Activated CD4-positive, alpha-beta T cell treated with anti-CD3 and anti-CD28 coated beads, Interleukin-2, amount 10 ng/mL, durations not matched to agents 7 days and 5 days (primary cell): ENCODE data around the gene TMCC3. TPM values are rescaled to one million over a fixed set of nuclear protein-coding genes. Genes with fewer than 3 reads are reported as not detected.

Experiments used
- CTCF ChIA-PET: fragments of 350-600 bp; sonication (Branson Sonifier 250); formaldehyde crosslinking; loops from one replicate; lab custom pipeline; 2021; ENCODE audit warnings: antibody characterized with exemption; lab: Charles Lee
- POLR2A ChIA-PET: fragments of 350-600 bp; sonication (Branson Sonifier 250); formaldehyde crosslinking; loops from one replicate; lab custom pipeline; 2021; ENCODE audit warnings: antibody characterized with exemption; lab: Charles Lee
- DNase-seq: peaks from one replicate; pipeline ENCODE4 v3.0.0-alpha.2; 2020
- H3K27ac Mint-ChIP-seq: one replicate; pipeline ENCODE4 v1.8.0; 2021; ENCODE audit warnings: mild to moderate bottlenecking, moderate library complexity, mixed read lengths
- H3K27me3 Mint-ChIP-seq: one replicate; pipeline ENCODE4 v1.8.0; 2021; ENCODE audit warnings: mixed read lengths
- H3K36me3 Mint-ChIP-seq: one replicate; pipeline ENCODE4 v1.8.0; 2021; ENCODE audit warnings: low read depth, mixed read lengths
- H3K4me1 Mint-ChIP-seq: one replicate; pipeline ENCODE4 v1.8.0; 2021; ENCODE audit warnings: mixed read lengths
- H3K4me3 Mint-ChIP-seq: one replicate; pipeline ENCODE4 v1.8.0; 2021; ENCODE audit warnings: mild to moderate bottlenecking, moderate library complexity, mixed read lengths
- H3K9me3 Mint-ChIP-seq: one replicate; pipeline ENCODE4 v1.8.0; 2021; ENCODE audit warnings: mixed read lengths
- total RNA-seq, 2 experiments: library from RNA; stranded (reverse); gene quantifications; one replicate each; pipeline ENCODE4 v1.2.3, GENCODE V29; 2021

TMCC3 gene
- total RNA-seq, 2 experiments from 2014 or later = 0.17 to 0.23 TPM

- CTCF ChIA-PET = no interaction called here
- POLR2A ChIA-PET = no interaction called here
- Mint-ChIP-seq H3K4me1 (peaks cover 12% of the 10 kb centered on the region), H3K4me3 (no peak overlapping the region), H3K9me3 (no peaks in the 10 kb centered on the region), H3K36me3 (no peaks in the 10 kb centered on the region), H3K27me3 (peaks cover 6% of the 10 kb centered on the region), H3K27ac (no peak overlapping the region)
- no peak for DNase-seq
Measured at GRCh38 chr12:94679554-94680195, 29.3 kb upstream of the TMCC3 start.

- H3K9me3 Mint-ChIP-seq = no peaks in the 10 kb centered on the region
- no peaks in the 10 kb centered on the region for H3K36me3 Mint-ChIP-seq
- ChIA-PET CTCF (no interaction called here), POLR2A (no interaction called here)
- peaks cover 12% of the 10 kb centered on the region for H3K4me1 Mint-ChIP-seq
- DNase-seq = no peak
- peaks cover 8% of the 10 kb centered on the region for H3K27me3 Mint-ChIP-seq
- H3K27ac Mint-ChIP-seq = peak overlapping the region; percentile 1
- no peak overlapping the region for H3K4me3 Mint-ChIP-seq
Measured at GRCh38 chr12:94678849-94679248, 28.5 kb upstream of the TMCC3 start.

GRCh38 chr12:94678379-94678778 is 28.0 kb upstream of the TMCC3 start:
- Mint-ChIP-seq H3K27ac (no peak overlapping the region), H3K27me3 (peaks cover 8% of the 10 kb centered on the region), H3K4me1 (peaks cover 12% of the 10 kb centered on the region), H3K4me3 (no peak overlapping the region), H3K9me3 (no peaks in the 10 kb centered on the region), H3K36me3 (no peaks in the 10 kb centered on the region)
- ChIA-PET CTCF (no interaction called here), POLR2A (no interaction called here)
- no peak for DNase-seq

- H3K4me3 Mint-ChIP-seq = no peak overlapping the region
- H3K27ac Mint-ChIP-seq = no peak overlapping the region
- POLR2A ChIA-PET = no interaction called here
- peaks cover 8% of the 10 kb centered on the region for H3K27me3 Mint-ChIP-seq
- no peak for DNase-seq
- H3K9me3 Mint-ChIP-seq = no peaks in the 10 kb centered on the region
- H3K36me3 Mint-ChIP-seq = no peaks in the 10 kb centered on the region
- CTCF ChIA-PET = no interaction called here
- H3K4me1 Mint-ChIP-seq = peaks cover 12% of the 10 kb centered on the region
Measured at GRCh38 chr12:94677778-94678177, 27.4 kb upstream of the TMCC3 start.

DNA sequence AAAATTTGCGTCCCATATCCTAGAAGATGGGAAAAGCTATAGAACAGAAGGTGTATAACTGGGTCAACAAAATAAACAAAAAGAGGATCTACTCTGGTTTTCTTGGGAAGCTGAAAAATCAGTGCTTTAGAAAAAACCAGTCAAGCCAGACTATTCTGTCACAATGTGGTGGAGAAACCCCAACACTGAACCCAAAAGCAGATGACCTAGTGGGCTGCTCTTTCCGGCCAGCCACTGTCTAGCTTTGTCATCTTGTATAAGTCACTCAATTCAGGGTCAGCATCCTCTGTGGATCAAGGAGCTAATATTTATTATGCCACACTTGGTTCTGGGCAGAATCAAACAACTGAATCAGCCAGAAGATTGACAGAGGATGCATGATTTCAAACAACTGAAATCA is 26.6 kb upstream of the TMCC3 start:
- ChIA-PET CTCF (no interaction called here), POLR2A (no interaction called here)
- Mint-ChIP-seq H3K4me1 (peaks cover 12% of the 10 kb centered on the region), H3K27me3 (peaks cover 8% of the 10 kb centered on the region), H3K9me3 (no peaks in the 10 kb centered on the region), H3K27ac (no peak overlapping the region), H3K36me3 (no peaks in the 10 kb centered on the region), H3K4me3 (no peak overlapping the region)
- DNase-seq = no peak

DNA sequence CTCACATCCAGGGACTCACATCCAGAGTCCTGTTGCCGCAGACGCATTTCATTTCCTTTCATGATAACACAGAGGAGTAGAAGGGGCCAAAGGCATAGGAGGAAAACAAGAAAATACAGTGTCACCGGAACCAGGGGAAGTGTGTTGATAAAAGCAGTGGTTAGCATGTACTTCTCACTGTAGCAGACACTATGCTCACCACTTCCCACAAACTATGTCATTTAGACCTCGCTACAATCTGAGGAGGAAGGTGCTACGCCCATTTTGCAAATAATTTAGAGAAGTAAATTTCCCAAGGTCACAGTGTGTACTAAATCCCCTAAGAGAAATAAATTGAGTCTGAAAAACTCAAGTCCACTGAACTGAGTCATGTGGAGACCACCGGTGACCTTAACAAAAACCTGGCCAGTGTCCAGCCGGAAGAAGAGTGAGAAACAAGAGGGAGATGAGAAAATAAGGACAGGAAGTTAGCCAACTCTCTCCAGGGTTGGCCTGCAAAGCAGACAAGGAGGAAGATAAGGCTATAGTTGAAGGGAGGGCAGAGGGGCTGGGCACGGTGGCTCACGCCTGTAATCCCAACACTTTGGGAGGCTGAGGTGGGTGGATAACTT is 25.8 kb upstream of the TMCC3 start:
- Mint-ChIP-seq H3K4me1 (peaks cover 12% of the 10 kb centered on the region), H3K9me3 (no peaks in the 10 kb centered on the region), H3K27me3 (peaks cover 11% of the 10 kb centered on the region), H3K4me3 (no peak overlapping the region), H3K36me3 (no peaks in the 10 kb centered on the region), H3K27ac (peak overlapping the region; percentile 70)
- CTCF ChIA-PET = no interaction called here
- peak; percentile 10 for DNase-seq
- POLR2A ChIA-PET = no interaction called here

DNA sequence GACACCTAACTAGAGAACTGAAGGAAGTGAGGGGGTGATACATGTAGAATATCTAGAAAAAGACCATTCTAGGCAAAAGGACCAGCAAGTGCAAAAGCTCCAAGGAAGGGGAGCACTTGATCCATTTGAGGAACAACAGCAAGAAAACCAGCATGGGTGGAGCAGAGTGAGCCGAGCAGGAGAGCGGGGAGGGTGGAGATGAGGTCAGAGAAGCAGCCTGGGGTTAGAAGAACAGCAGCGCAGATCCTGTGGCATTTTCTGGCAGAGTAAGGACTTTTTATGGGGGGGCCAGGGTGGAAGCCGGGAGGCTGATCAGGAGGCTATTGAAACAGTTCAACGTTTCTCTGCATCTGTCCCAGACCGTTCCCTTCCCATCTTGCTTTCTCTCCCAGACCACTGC is 24.5 kb upstream of the TMCC3 start:
- H3K4me1 Mint-ChIP-seq = peaks cover 12% of the 10 kb centered on the region
- DNase-seq = no peak
- CTCF ChIA-PET = interaction anchor here (0.6 kb wide), 1 partner anchor 46 kb away, joined by 4 read pairs; no protein-coding TSS in a partner anchor

GRCh38 chr12:94674051-94674451 is 23.7 kb upstream of the TMCC3 start:
- peaks cover 12% of the 10 kb centered on the region for H3K4me1 Mint-ChIP-seq
- H3K4me3 Mint-ChIP-seq = no peak overlapping the region
- no peak for DNase-seq
- CTCF ChIA-PET = interaction anchor here (1.3 kb wide), 1 partner anchor 18 kb away, joined by 3 read pairs; no protein-coding TSS in a partner anchor
- no peaks in the 10 kb centered on the region for H3K9me3 Mint-ChIP-seq
- no peak overlapping the region for H3K27ac Mint-ChIP-seq
- H3K36me3 Mint-ChIP-seq = no peaks in the 10 kb centered on the region
- H3K27me3 Mint-ChIP-seq = peaks cover 11% of the 10 kb centered on the region
- POLR2A ChIA-PET = no interaction called here

More for the DNA sequence above, 24.5 kb upstream of the TMCC3 start:
- Mint-ChIP-seq H3K4me3 (no peak overlapping the region), H3K36me3 (no peaks in the 10 kb centered on the region), H3K9me3 (no peaks in the 10 kb centered on the region), H3K27ac (no peak overlapping the region), H3K27me3 (peaks cover 11% of the 10 kb centered on the region)
- POLR2A ChIA-PET = no interaction called here

GRCh38 chr12:94673496-94673895 is 23.1 kb upstream of the TMCC3 start:
- Mint-ChIP-seq H3K27me3 (peaks cover 11% of the 10 kb centered on the region), H3K4me3 (no peak overlapping the region), H3K36me3 (no peaks in the 10 kb centered on the region), H3K9me3 (no peaks in the 10 kb centered on the region), H3K4me1 (peaks cover 12% of the 10 kb centered on the region), H3K27ac (no peak overlapping the region)
- DNase-seq = no peak
- CTCF ChIA-PET = interaction anchor here (0.6 to 1.3 kb wide), 2 partner anchors 17 to 141 kb away, joined by 3 read pairs; no protein-coding TSS in a partner anchor
- POLR2A ChIA-PET = no interaction called here

GRCh38 chr12:94671917-94672316 is 21.6 kb upstream of the TMCC3 start:
- CTCF ChIA-PET = no interaction called here
- DNase-seq = no peak
- H3K4me1 Mint-ChIP-seq = peaks cover 12% of the 10 kb centered on the region
- POLR2A ChIA-PET = interaction anchor here (0.7 kb wide), 1 partner anchor 332 kb away, joined by 5 read pairs; the partner anchor contains the start of gene NDUFA12
- H3K36me3 Mint-ChIP-seq = no peaks in the 10 kb centered on the region
- H3K4me3 Mint-ChIP-seq = no peak overlapping the region
- peaks cover 11% of the 10 kb centered on the region for H3K27me3 Mint-ChIP-seq
- no peak overlapping the region for H3K27ac Mint-ChIP-seq
- no peaks in the 10 kb centered on the region for H3K9me3 Mint-ChIP-seq

- ChIA-PET CTCF (interaction anchor here (0.6 kb wide), 1 partner anchor 874 kb away, joined by 4 read pairs; no protein-coding TSS in a partner anchor), POLR2A (no interaction called here)
- Mint-ChIP-seq H3K4me3 (no peak overlapping the region), H3K27me3 (peaks cover 11% of the 10 kb centered on the region), H3K4me1 (peaks cover 3% of the 10 kb centered on the region), H3K27ac (no peak overlapping the region), H3K36me3 (no peaks in the 10 kb centered on the region), H3K9me3 (no peaks in the 10 kb centered on the region)
- no peak for DNase-seq
Measured at GRCh38 chr12:94670898-94671297, 20.5 kb upstream of the TMCC3 start.

GRCh38 chr12:94670075-94670474 is 19.7 kb upstream of the TMCC3 start:
- no peak overlapping the region for H3K27ac Mint-ChIP-seq
- H3K27me3 Mint-ChIP-seq = peaks cover 8% of the 10 kb centered on the region
- H3K4me3 Mint-ChIP-seq = no peak overlapping the region
- no peak for DNase-seq
- POLR2A ChIA-PET = no interaction called here
- no peaks in the 10 kb centered on the region for H3K9me3 Mint-ChIP-seq
- H3K36me3 Mint-ChIP-seq = no peaks in the 10 kb centered on the region
- CTCF ChIA-PET = no interaction called here
- no peaks in the 10 kb centered on the region for H3K4me1 Mint-ChIP-seq

GRCh38 chr12:94667031-94667540 is 16.7 kb upstream of the TMCC3 start:
- Mint-ChIP-seq H3K27me3 (peaks cover 5% of the 10 kb centered on the region), H3K4me1 (no peaks in the 10 kb centered on the region), H3K36me3 (no peaks in the 10 kb centered on the region), H3K4me3 (no peak overlapping the region), H3K27ac (no peak overlapping the region), H3K9me3 (no peaks in the 10 kb centered on the region)
- POLR2A ChIA-PET = no interaction called here
- DNase-seq = no peak
- CTCF ChIA-PET = no interaction called here
